GM19023 (cell line): ENCODE results near the gene PCSK7.

ENCODE experiments used
- ATAC-seq: cut with Tn5 transposase; IDR thresholded peaks from one replicate; pipeline ENCODE4 v1.9.1; 2021; ENCODE audit warnings: mild to moderate bottlenecking, moderate library complexity; ENCODE audit not compliant: unreplicated experiment

Gene PCSK7

DNA sequence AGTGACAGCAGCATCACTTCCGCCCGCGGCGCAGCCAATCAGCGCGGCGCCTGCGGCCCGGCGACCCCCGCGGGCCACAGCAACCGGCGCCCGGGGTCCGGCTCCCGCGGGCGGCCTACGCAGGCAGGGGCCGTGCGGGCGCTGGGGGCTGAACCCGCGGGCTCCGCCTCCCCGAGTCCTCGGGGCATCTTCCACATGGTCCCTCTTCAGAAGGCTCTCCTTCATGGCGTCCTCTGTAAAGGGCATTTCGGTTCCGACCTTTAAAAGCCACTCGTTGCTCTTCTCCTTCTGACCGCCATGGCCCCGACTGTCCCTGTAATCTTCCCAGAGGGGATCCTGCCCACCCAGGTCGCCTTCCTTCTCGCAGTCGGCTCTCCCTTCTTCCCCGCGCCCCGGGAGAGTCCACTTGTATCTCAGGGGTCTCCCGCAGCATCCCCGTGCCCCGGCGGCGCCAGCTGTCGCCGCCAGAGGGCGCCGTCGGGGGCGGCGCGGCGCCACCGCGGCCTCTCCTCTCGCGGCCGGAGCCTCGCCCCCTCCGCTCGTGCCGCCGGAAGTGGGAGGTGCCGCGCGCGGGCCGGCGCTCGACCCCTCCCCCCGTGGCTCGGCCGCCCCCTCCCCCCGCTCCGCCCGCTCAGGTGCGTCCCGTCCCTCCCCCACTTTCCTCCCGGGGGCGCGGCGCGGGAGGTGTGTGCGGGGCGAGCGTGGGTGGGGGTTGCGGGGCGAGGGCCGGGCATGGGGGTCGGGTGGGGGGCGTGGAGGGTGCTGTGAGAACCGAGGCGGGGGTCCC lies 412 bp upstream of the PCSK7 start, which contains the start of gene RNF214:
RNF214 (plus strand) TSS at position 580 of the 787 bp plus-strand sequence. CDS start 1,602 bp downstream, outside the sequence.
- peak; percentile 81 for ATAC-seq

DNA sequence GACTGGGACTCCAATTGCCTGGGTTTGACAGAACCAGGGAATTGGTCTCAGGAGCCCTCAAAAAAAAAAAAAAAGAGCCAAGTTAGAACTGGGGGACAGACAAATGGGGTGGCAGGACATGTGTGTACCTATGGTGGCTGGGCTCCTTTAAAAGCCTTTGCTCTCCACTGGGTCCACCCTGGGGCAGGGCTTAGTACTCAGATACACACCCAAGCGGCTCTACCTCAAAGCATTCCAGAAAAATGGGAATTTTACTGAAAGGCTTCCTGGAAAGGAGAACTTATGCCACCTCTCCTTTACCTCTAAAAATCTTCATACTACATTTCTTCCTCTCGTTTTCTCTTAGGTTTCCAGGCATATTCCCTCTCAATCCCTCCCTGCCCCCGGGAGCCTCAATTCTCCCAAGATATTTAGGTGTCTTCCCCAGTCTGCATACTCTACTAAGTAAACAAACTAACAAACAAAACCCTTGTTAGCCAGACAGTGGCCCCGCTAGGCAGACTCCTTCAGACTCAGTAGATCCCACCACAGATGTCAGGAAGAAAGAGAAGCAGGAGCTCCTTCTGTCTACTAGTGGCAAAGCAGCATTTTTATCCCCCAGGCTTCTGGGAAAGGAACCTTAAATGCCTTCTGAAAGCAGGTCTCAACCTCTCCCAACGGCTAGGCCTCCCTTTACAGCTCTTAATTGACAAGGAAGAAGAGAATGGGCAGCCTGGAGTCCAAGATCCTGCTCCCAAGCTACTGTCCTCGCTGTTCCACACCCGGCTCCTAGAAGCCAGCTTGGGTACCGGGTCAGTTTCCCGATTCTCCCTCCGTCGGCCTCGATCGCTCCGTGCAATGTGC lies 653 bp downstream of the PCSK7 start:
- ATAC-seq = no peak

DNA sequence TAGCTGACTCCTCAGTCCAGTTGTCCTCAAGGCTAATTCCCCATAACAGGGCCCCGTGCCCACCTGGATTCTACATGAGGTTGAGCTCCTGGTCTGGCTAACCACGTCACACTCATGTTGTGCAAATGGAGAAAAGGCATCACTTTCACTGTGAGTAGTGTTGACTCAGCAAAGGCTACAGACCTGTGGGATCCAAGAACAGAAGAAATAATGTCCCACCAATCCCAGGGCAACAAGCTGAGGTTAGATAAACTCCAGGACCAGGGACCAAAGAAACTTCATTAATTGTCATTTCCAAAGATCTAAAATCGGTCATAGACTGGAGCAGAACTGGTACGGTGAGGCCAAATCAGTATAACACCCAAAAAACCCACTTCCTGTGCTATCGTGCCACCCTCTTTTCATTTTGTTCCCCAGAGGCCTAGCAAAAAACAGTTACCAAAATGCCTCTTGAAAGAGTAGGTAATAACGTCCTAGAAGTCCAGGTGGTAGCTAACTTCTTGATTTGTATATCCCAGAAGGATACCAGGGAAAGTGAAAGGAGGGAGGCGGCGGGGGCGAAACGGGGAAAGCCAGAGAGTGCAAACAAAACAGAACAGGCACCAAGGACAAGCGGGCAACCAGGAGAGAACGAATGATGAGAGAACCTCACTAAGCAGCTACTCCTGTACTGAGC lies 1.4 kb downstream of the PCSK7 start:
- no peak for ATAC-seq

DNA sequence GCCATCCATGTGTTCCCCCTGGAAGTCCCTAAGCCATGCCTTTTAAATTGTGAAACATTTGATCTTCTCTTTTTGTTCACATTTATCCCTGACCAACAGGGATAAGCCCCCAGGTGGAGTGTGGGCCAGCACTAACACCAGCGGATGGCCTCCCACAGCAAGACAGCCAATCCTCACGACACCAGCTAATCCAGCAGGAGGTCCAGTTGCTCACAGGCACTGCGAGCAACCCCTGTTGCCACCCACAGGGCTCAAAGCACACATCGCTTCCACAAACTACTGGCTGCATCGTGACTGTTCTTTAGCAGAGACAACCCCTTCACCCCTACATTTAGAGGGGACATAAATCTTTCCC lies 2.0 kb downstream of the PCSK7 start:
- ATAC-seq = no peak

DNA sequence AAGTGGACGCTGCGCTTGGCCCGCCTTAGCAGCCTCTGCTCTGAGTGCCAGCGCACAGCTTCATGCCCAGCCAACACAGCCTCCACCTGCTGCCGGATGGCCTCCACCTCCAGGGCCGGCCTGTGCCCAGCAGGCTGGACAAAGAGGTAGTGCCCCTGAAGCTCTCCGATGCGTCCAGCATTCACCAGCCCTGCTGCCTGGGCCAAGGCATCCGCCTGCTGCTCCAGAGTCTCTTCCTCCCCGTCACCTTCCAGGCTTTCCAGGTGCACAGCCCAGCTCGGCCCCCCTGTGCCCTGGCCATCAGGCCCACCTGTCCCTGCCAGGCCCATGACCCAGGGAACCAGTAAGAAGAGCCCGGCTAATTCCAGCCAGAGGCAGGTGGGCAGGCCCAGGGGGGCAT lies 2.5 kb downstream of the PCSK7 start:
- ATAC-seq = no peak

DNA sequence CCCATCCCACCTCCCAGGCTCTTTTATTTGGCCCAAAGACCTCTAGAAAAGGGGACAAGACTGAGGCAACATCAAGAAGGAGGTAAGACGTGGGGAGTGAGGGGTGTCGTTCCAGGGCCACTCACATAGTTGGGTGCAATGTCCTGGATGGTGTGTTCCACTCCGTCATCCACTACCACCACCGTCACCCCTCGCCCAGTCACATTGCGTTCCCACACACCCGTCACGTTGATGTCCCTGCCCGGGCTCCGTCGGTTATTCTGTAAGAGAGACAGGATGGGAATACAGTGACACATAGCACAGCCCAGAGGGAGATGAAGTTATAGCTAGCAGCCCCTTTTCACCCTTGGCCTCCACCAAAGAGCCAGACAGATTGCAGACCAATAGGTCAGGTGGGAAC lies 3.8 kb downstream of the PCSK7 start:
- ATAC-seq = no peak

DNA sequence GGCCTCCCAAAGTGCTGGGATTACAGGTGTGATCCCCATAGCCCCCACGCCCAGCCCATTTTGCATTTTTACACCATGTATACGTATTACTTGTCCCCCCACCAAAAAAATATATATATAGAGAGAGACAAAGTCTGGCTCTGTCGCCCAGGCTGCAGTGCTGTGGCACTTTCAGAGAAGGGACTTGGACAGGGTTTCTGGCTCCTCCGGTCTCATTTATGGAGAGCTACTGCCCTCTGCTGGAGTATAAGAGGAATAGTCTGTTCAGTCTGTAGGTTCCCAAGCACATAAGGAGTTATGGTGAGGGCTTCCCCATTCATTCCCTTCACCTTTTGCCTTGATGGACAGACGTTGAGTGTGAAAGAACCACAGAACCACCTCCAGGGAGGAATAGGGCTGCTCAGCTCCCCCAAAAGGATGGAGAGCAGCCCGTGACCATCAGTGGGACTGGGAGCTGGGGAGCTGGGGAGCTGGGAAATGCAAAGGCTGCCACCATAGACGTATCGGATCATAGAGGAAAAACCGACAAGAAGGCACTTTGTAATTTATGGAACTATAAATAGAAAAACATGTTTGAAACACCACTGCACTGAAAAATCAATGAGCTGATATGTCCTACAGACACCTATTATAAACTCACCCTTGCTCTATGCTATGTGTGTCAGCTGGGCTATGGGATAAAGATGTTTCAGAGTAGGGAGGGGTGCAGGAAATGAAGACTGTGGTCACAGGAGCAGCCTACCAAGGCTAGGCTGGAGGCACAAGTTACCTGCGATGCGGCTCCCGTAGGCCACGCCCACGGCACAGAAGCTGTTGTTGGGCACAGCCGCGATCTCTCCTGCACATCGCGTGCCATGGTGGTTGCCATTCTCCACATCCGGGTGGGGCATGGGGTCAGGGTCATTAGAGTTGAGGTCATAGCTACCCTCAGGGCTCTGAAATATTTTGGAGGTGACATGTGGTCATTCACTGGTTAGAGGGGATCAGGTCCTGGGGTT lies 5.2 kb downstream of the PCSK7 start:
- ATAC-seq = peak; percentile 64

DNA sequence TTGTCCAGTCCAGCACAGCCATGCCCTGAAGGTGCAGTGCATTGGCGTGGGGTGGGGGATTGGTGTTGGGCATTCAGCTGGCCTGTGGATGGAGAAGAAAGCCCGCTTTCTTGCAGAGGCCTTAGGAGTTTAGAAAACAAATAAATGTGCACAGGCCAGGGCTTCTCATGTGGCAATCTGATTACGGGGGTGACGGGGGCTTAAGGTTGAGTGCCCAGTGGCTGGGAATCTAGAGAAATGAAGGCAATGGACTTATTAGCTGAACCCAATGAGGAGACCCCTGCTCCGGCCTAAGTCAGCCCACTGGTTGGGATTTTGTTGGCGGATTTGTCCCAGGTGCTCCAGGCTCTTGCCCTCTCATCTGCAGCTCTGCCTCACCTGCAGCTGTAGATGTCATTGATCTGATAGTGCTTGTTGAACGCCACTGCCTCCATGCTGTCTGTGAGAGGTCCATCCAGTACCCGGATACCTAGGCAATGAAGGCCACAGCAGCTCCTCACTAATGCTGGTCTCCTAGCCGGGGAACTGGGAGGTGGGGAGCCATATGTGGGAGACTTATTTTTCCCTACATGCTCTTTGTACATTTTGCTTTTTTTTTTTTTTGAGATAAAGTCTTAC lies 6.2 kb downstream of the PCSK7 start:
- no peak for ATAC-seq

DNA sequence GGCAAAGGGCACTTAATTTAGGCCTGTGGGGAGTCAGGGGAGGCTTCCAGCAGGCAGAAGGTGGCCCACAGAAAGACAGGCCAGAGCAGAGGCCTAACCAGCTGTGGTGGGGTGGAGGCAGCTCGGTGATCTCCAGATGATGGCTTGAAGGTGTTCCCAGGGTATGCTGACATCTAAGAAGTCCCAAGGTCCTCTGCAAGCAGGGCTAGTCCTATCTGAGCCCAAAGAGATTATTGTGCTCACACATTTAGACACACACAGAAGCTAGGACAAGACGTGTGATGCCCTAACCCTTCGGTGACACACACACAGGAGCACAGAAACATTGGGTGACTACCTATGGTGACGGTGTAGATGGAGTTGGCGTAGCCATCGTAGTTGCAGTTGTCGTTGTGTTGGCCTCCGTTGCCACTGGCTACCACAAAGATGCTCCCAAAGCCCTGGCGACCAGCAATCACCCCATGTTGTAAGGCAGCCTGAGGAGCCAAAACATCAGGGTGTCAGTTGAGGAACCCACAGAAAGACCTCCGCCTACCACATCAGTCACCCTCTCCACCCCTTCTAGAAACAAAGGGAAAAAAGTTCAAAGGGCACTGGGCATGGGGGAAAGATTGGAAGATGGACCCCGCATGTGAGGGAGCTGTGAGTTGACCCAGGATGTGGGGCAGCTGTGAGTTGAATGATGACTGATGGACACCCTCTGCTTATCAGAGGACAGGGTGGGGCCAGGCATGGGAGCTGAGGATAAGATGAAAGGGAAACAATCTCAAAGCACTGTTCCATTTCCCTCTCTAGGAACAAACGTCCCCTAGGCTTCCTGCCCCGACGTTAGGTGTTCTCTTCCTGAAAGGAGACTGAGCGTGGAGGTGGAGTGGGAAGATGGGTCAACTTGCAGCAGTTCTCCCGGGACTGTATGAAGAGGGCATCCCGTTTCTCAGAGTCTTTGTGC lies 7.9 kb downstream of the PCSK7 start:
- ATAC-seq = no peak

DNA sequence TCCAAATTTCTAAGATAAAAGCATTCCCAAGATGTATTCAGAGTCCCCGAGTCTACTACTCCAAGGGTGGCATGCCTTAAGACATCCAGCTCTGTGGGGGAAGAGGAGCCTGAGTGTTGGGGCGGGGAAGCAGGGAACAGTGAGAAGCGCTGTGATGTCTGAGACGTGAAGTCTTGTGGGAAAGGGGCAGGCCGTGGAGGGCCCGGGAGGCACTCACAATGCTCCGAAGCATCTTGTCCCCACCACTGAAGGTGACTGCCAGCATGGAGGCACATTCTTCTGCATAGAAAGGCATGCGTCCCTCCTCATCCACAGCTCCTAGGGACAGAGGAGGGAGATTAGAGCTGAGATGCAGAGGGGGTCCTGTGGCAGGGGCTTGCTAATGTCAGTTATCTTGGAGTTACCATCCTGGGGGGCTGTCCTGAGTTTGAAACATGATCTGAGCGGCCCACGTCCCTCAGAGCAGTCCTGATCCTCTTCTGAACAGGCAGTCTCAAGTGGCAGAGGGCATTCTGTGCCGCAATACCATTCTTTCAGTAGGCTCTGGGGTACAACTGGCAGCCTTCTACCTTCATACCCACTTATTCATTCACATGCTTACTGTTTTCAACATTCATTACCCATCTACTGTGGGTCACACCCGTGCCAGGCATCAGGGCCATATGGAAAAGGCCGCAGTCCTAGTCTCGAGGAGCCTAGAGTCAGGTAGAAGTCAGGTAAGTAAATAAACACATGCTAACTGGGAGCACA lies 8.7 kb downstream of the PCSK7 start:
- no peak for ATAC-seq

DNA sequence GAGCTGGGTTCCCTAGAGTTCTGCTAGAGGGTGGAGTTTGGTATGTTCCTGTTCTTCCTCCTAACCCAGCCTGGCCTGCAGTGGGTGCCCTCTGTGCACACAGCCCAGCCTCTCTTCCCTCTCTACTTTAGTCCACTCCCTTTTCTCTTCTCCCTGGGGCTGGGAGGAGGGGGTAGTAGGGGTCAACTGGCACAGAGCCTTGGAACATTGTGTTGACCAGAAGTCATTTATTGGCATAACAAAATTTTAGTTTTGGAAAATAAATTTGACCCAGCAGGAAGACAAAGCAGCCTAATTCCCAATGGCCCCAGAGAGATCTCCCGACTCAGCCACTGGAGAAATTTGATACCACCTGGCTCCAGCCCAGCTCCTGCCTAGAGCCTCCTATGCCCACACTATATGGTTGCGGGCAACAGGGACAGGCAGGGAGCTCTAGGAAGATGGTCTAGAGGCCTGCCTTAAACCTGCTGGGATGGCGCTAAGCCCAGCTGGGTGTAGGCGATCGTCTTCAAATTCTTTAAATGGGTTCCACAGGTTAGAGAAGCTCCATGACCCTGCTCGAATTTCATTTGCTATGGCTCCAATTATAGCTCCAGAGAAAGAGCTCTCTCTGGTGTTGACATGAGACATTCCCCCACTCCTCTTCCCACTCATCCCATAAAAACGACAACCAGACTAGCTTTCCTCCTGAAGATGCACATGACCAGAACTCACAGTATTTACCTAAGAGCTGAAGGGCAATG lies 9.9 kb downstream of the PCSK7 start:
- no peak for ATAC-seq

DNA sequence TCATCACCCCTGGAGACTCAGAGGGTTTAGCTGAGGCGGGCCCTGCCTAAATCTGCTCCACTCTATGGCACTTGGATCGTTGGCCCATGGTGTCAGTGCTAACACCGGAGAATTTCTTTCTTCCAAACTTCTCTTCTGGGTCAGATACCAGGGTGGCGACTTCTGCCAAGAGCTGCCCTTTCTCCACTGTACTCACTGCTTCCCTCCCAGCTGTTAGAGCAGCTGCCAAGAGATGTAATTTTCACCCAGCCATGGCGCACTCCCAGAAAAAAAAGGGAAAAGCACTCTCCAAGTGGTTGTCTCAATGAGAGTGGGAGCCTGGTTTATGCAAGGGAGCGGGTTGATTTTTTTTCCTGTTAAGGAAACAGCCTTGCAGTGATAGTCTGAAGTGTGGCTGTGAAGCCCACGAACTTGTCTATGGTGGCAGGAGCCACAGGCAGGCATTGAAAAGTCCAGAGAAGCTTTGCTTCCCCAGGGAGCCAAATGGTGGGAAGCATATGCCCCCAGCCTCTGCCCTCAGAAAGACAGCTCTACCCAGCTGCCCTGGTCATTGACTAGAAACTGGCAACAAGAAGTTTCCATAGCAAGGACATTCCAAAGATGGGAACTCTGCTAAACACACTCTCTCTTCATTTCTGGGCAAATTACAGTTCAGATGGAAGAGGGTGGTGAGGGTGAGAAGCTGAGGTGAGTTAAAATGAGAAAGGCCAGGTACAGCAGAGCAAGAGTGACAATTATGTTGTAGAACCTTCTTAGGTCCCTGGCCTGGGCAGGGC lies 10.7 kb downstream of the PCSK7 start:
- no peak for ATAC-seq

DNA sequence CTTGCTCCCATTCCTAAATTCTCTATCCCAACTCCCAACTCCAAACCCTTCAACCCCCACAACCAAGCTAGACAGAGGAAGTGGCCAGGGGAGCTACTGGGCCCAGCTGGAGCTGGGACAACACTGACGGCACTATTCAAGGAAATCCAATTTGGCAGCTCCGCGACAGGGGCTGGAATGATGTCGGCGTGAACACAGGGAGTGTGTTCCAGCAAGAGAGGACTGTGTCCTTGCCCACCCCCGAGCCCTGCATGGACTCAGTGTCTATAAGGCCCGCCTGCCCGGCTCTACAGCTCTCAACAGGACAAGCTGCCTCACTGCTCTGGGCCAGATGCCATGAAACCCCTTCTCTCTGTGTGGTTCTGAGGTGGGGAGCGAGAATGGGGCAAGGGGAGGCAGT lies 11.3 kb downstream of the PCSK7 start:
- no peak for ATAC-seq

DNA sequence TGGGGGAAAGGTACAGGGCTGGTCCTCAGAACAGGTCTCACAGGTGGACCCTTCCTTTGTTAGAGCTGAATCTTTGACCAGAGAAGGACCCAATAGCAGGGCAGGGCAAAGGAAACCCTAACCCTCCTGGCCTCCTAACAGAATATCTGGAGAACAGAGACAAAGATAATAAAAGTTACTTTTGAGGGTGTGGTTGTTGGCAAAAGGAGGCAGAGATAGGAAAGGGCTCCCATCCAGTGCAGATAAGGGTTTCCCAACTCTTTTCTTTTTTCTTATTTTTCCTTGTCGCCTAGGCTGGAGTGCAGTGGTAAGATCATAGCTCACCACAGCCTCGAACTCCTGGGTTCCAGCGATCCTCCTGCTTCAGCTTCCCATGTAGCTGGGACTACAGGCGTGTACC lies 11.9 kb downstream of the PCSK7 start:
- ATAC-seq = no peak

DNA sequence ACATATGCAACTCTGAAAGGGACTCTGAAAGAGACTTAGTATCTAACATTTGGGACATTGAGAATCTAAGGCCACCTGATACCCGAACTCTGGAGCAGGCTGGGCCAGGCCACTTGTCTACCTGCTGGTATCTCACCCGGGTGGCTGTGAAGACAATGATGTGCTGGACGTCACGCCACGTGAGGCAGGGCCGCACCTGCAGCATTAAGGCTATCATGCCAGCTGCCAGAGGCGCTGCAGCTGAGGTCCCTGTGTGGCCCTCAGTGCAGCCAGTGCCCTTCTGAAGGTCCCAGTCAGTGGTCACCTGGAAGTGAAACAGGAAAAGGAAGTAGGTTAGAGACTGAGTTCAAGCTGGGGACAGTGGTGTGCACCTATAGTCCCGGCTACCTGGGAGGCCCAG lies 12.4 kb downstream of the PCSK7 start:
- no peak for ATAC-seq

DNA sequence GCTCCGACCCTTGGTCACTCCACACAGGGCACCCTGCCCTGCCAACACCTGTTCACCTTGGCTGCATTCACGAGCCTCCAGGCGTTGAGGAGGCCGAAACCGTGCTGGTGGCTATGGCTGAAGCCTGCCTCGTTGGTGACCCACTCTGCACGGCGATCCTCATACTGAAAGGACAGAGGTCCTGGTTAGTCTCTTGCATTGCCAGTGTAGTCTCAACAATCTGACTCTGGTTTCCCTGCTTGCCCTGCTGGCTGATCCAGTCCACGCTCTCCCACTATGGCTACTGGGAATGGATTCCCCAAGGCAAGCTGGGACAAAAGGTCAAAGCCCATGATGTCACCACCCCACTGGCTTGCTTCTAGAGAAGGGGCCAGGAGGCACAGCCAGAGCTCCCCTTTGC lies 12.9 kb downstream of the PCSK7 start:
- no peak for ATAC-seq
